CD4-positive, alpha-beta memory T cell (primary cell): ENCODE data around the gene VPS37C. TPM values are rescaled to one million over a fixed set of nuclear protein-coding genes. Genes with fewer than 3 reads are reported as not detected.

Experiments
- CTCF ChIA-PET: fragments of 350-600 bp; sonication (Branson Sonifier 250); formaldehyde crosslinking; loops from one replicate; lab custom pipeline; 2021; ENCODE audit warnings: inconsistent platforms; ENCODE audit not compliant: partially characterized antibody; lab: Charles Lee
- POLR2A ChIA-PET: fragments of 350-600 bp; sonication (Branson Sonifier 250); formaldehyde crosslinking; loops from one replicate; lab custom pipeline; 2021; ENCODE audit not compliant: partially characterized antibody; lab: Charles Lee
- DNase-seq, 5 donors: peaks; one replicate each; pipeline versions ENCODE4 v3.0.0 to v3.0.0-alpha.2; 2020 to 2022; ENCODE audit warnings: mixed read lengths in 1 of 5
- H3K27ac ChIP-seq: one replicate; pipeline ENCODE4 v1.7.0; 2013; ENCODE audit warnings: low read depth, low read length
- H3K27me3 ChIP-seq: 2 replicates; pipeline ENCODE4 v1.7.0; 2013; ENCODE audit warnings: mild to moderate bottlenecking, low read length, moderate library complexity; ENCODE audit not compliant: insufficient read depth
- H3K36me3 ChIP-seq: 2 replicates; pipeline ENCODE4 v1.7.0; 2013; ENCODE audit warnings: mild to moderate bottlenecking, low read length, moderate library complexity; ENCODE audit not compliant: insufficient read depth
- H3K4me1 ChIP-seq: 2 replicates; pipeline ENCODE4 v1.7.0; 2013; ENCODE audit warnings: mild to moderate bottlenecking, low read length, moderate library complexity; ENCODE audit not compliant: insufficient read depth
- H3K4me3 ChIP-seq, 2 donors: one replicate each; pipeline ENCODE4 v1.7.0; 2013; ENCODE audit warnings: low read length in 2 of 2, mild to moderate bottlenecking in 1 of 2
- H3K9me3 ChIP-seq, 2 donors: one replicate each; pipeline ENCODE4 v1.7.0; 2013; ENCODE audit warnings: low read length in 2 of 2, control low read depth in 1 of 2; ENCODE audit not compliant: control insufficient read depth in 1 of 2
- H3K27ac Mint-ChIP-seq, 7 donors: one replicate each; pipeline ENCODE4 v1.8.0; 2020 to 2021; ENCODE audit warnings: mixed read lengths in 7 of 7, mild to moderate bottlenecking in 6 of 7, inconsistent platforms in 3 of 7, moderate library complexity in 3 of 7
- H3K27me3 Mint-ChIP-seq, 2 donors: one replicate each; pipeline ENCODE4 v1.8.0; 2020 to 2021; ENCODE audit warnings: mixed read lengths in 2 of 2
- H3K36me3 Mint-ChIP-seq, 2 donors: one replicate each; pipeline ENCODE4 v1.8.0; 2020 to 2021; ENCODE audit warnings: mixed read lengths in 2 of 2, inconsistent platforms in 1 of 2, mild to moderate bottlenecking in 1 of 2
- H3K4me1 Mint-ChIP-seq, 4 donors: one replicate each; pipeline ENCODE4 v1.8.0; 2020 to 2021; ENCODE audit warnings: mixed read lengths in 4 of 4, mild to moderate bottlenecking in 1 of 4
- H3K4me3 Mint-ChIP-seq, 8 donors: one replicate each; pipeline ENCODE4 v1.8.0; 2020 to 2021; ENCODE audit warnings: mixed read lengths in 8 of 8, mild to moderate bottlenecking in 7 of 8, moderate library complexity in 6 of 8, inconsistent platforms in 3 of 8
- H3K9me3 Mint-ChIP-seq, 8 donors: one replicate each; pipeline ENCODE4 v1.8.0; 2020 to 2021; ENCODE audit warnings: mixed read lengths in 8 of 8, mild to moderate bottlenecking in 5 of 8, inconsistent platforms in 3 of 8, moderate library complexity in 1 of 8
- intact Hi-C: fragments of 100-400 bp; cut with micrococcal nuclease; formaldehyde crosslinking; loops from one replicate; pipeline ENCODE4 v1.15.1; 2023
- polyA plus RNA-seq, 2 donors: library from polyadenylated mRNA; unstranded; fragments of 300-500 nt; fragmentation: Illumina TruSeq; gene quantifications; one replicate each; pipeline ENCODE4 v1.2.3, GENCODE V29; 2021
- total RNA-seq, 2 experiments: library from RNA; stranded (reverse); gene quantifications; one replicate each; pipeline ENCODE4 v1.2.3, GENCODE V29; 2021

VPS37C gene
- total and polyA plus RNA-seq, 4 experiments from 2014 or later, result 0.25 to 7.9 (median 4.1) TPM

DNA sequence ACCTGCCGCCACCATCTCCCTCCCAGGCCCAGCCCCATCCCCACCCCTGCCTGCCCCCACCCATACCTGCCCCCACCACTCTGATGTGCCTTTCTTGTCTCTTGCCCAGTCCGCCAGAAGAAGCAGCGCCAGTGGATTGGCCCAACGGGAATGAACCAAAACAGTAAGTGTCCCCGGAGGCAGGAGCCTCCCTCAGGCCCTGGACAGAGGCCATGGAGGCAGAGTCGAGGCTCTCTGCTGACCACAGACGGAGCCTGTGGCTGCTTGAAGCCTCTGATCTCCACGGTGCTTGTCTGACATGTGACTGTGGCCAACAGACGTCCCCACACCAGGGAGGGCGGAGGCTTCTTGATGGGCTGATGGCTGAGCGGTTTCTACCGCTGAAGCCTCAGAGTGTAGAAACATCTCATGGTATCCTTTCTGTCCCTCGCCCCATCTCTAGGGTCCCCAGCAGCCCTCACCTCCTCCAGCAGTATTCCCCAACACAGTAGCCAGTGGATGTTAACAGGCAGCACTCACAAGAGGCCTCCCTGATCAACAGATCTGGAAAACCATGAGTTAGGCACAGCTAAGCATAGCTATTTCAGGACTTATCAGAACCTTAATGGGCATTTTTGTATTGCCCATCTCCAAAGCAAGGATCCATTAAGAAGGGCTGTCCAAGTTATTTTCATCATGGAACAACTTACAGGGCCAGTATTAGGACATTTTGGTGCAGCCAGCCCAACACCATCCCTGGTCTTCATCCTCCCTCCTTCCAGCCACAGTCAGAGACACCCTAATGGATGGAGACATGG is 37.3 kb downstream of the VPS37C start:
- Histone ChIP-seq H3K27ac (no peak overlapping the region), H3K4me3 (no peak overlapping the region), H3K36me3 (peaks cover 74% of the 10 kb centered on the region), H3K4me1 (peaks cover 38% of the 10 kb centered on the region), H3K9me3 (no peaks in the 10 kb centered on the region), H3K27me3 (no peaks in the 10 kb centered on the region)
- POLR2A ChIA-PET, result interaction anchor here (0.9 to 1.0 kb wide), 2 partner anchors 12 to 14 kb away, joined by 4 to 5 read pairs; no protein-coding TSS in a partner anchor
- Mint-ChIP-seq H3K27ac (peak overlapping the region; percentile 51 to 82 (median 72)), H3K27me3 (no peaks in the 10 kb centered on the region), H3K4me3 (peak overlapping the region in 2 of 8 donors; percentile 17 to 52), H3K36me3 (peaks cover 64 to 87% of the 10 kb centered on the region in 2 donors), H3K9me3 (no peaks in the 10 kb centered on the region), H3K4me1 (peaks cover 25 to 65% (median 39%) of the 10 kb centered on the region in 4 donors)
- intact Hi-C loops, result no loop called here
- CTCF ChIA-PET, result no interaction called here
- DNase-seq, result no peak

DNA sequence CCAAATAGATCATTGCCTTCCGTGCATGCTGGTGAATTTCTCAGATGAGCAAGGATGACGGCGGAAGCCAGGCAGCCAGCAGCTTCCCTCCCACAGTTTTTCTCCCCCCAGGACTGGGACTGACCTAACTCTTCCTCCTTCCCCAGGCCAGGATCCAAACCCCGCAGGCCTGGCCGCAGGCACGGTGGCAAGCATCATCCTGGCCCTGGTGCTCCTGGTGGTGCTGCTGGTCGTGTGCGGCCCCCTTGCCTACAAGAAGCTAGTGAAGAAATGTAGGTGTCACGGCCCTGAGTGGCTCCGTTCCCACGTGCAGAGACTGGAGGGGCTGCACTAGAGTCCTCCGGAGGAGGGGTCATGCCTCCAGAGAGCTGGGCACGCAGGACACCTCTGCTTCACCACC is 38.5 kb downstream of the VPS37C start:
- intact Hi-C loops, result no loop called here
- POLR2A ChIA-PET, result interaction anchor here (1.0 to 4.3 kb wide), 3 partner anchors 11 to 118 kb away, joined by 3 to 42 read pairs (median 11); no protein-coding TSS in a partner anchor
- Histone ChIP-seq H3K4me1 (peaks cover 47% of the 10 kb centered on the region), H3K27ac (no peak overlapping the region), H3K36me3 (peaks cover 86% of the 10 kb centered on the region), H3K9me3 (no peaks in the 10 kb centered on the region), H3K27me3 (no peaks in the 10 kb centered on the region), H3K4me3 (no peak overlapping the region)
- Mint-ChIP-seq H3K27ac (peak overlapping the region; percentile 42 to 89 (median 84)), H3K36me3 (peaks cover 64 to 91% of the 10 kb centered on the region in 2 donors), H3K4me1 (peaks cover 28 to 64% (median 39%) of the 10 kb centered on the region in 4 donors), H3K27me3 (no peaks in the 10 kb centered on the region), H3K9me3 (no peaks in the 10 kb centered on the region), H3K4me3 (no peak overlapping the region)
- CTCF ChIA-PET, result interaction anchor here (0.9 kb wide), 1 partner anchor 9 kb away, joined by 5 read pairs; no protein-coding TSS in a partner anchor
- DNase-seq, result no peak

DNA sequence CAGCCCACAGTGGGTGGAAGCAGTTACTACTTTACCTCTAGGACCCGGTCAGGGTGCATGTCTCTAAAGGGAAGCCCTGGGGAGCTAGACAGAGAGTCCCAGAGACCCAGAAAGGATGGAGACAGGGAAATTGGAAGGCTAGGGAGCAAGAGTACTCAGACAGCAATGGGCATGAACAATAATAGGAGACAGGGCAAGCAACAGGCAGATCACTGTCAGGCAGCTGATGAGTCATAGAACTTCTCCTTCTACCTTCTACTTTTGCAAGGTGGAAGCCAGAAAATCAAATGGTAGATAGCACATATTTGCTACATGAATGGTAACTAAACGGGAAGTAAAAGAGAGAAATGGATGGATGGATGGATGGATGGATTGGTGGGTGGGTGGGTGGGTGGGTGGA is 39.3 kb downstream of the VPS37C start:
- Mint-ChIP-seq H3K4me3 (no peak overlapping the region), H3K27ac (peak overlapping the region; percentile 57 to 99 (median 88)), H3K27me3 (no peaks in the 10 kb centered on the region), H3K4me1 (peaks cover 31 to 64% (median 40%) of the 10 kb centered on the region in 4 donors), H3K9me3 (no peaks in the 10 kb centered on the region), H3K36me3 (peaks cover 60 to 88% of the 10 kb centered on the region in 2 donors)
- Histone ChIP-seq H3K4me1 (peaks cover 51% of the 10 kb centered on the region), H3K27ac (peak overlapping the region; percentile 70), H3K4me3 (no peak overlapping the region), H3K36me3 (peaks cover 85% of the 10 kb centered on the region), H3K9me3 (no peaks in the 10 kb centered on the region), H3K27me3 (no peaks in the 10 kb centered on the region)
- intact Hi-C loops, result no loop called here
- POLR2A ChIA-PET, result interaction anchor here (0.6 to 4.6 kb wide), 7 partner anchors 10 to 79 kb away, joined by 3 to 42 read pairs (median 3); partner anchors contain the start of gene CD5
- DNase-seq, result no peak
- CTCF ChIA-PET, result interaction anchor here (0.7 to 0.9 kb wide), 2 partner anchors 8 to 9 kb away, joined by 3 to 5 read pairs; no protein-coding TSS in a partner anchor

DNA sequence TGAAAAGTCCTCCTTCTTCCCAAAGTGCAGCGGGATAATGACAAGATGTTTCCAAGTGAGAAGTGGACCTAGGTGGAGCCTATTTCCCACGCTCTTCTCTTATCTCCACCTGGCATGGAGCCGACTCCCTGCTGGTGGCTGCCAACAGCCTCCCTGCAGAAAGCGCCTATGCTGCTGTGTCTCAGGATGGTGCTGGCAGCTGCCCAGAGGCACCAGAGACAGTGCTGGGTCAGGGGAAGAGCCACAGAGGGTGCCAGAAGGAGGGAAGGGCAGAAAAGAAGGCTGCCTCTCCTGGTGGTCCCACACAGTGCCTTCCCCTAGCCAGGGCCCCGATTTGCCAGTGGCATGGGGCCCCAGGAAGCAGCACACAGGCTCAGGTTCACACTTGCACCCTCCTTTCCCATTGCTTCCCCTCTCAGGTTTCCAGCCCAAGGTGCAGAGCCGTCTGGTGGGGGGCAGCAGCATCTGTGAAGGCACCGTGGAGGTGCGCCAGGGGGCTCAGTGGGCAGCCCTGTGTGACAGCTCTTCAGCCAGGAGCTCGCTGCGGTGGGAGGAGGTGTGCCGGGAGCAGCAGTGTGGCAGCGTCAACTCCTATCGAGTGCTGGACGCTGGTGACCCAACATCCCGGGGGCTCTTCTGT is 39.9 kb downstream of the VPS37C start:
- peak overlapping the region; percentile 65 to 83 (median 77) for H3K4me3 Mint-ChIP-seq
- POLR2A ChIA-PET, result interaction anchor here (0.6 to 4.6 kb wide), 21 partner anchors 8 to 208 kb away, joined by 3 to 42 read pairs (median 3); partner anchors contain the start of genes CD5 and TMEM109
- H3K36me3 Mint-ChIP-seq, result peaks cover 61 to 88% of the 10 kb centered on the region in 2 donors
- Histone ChIP-seq H3K27me3 (no peaks in the 10 kb centered on the region), H3K36me3 (peaks cover 85% of the 10 kb centered on the region), H3K9me3 (no peaks in the 10 kb centered on the region), H3K4me3 (no peak overlapping the region), H3K4me1 (peaks cover 57% of the 10 kb centered on the region), H3K27ac (peak overlapping the region; percentile 70)
- CTCF ChIA-PET, result interaction anchor here (0.7 to 1.5 kb wide), 4 partner anchors 8 to 34 kb away, joined by 3 to 8 read pairs (median 4); no protein-coding TSS in a partner anchor
- H3K27ac Mint-ChIP-seq, result peak overlapping the region; percentile 95 to 99 (median 98)
- H3K27me3 Mint-ChIP-seq, result no peaks in the 10 kb centered on the region
- intact Hi-C loops, result no loop called here
- H3K4me1 Mint-ChIP-seq, result peaks cover 37 to 62% (median 46%) of the 10 kb centered on the region in 4 donors
- no peak for DNase-seq
- H3K9me3 Mint-ChIP-seq, result peaks cover 0 to 2% (median 0%) of the 10 kb centered on the region in 8 donors

DNA sequence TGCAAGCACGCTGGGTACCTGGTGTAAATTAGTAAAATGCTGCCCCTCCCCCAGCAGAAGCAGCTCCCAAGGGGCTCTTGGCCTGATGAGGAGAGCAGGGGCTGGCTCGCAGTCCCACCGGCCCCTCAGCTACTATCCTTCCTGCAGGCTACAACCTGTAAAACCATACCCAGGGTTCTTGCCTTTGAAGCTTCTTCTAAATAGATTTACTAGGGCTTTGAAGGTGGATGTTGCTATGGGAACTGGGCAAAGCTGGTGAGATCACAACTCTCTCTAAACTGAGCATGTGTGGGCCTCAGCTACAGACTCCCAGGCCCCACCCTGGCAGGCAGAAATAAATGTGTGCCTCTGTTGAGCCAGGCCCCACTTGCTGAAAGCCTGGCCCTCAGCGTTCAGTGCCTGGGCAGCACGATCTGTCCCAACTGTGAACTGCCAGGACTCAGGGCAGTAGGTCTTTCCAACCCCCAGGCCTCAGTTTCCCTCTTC is 40.5 kb downstream of the VPS37C start:
- CTCF ChIA-PET, result interaction anchor here (0.7 to 1.5 kb wide), 5 partner anchors 8 to 151 kb away, joined by 3 to 8 read pairs (median 3); no protein-coding TSS in a partner anchor
- intact Hi-C loops, result no loop called here
- Histone ChIP-seq H3K4me3 (peak overlapping the region in 1 of 2 donors; percentile 10), H3K27ac (peak overlapping the region; percentile 70), H3K4me1 (peaks cover 63% of the 10 kb centered on the region), H3K9me3 (no peaks in the 10 kb centered on the region), H3K27me3 (no peaks in the 10 kb centered on the region), H3K36me3 (peaks cover 85% of the 10 kb centered on the region)
- DNase-seq, result peak; percentile 74 to 85 (median 78)
- Mint-ChIP-seq H3K27ac (peak overlapping the region; percentile 95 to 99 (median 98)), H3K9me3 (peaks cover 0 to 2% (median 0%) of the 10 kb centered on the region in 8 donors), H3K4me1 (peaks cover 41 to 56% (median 50%) of the 10 kb centered on the region in 4 donors), H3K36me3 (peaks cover 61 to 88% of the 10 kb centered on the region in 2 donors), H3K4me3 (peak overlapping the region; percentile 65 to 83 (median 77)), H3K27me3 (no peaks in the 10 kb centered on the region)
- POLR2A ChIA-PET, result interaction anchor here (0.8 to 4.6 kb wide), 22 partner anchors 8 to 207 kb away, joined by 3 to 42 read pairs (median 4); partner anchors contain the start of genes CD5 and TMEM109

DNA sequence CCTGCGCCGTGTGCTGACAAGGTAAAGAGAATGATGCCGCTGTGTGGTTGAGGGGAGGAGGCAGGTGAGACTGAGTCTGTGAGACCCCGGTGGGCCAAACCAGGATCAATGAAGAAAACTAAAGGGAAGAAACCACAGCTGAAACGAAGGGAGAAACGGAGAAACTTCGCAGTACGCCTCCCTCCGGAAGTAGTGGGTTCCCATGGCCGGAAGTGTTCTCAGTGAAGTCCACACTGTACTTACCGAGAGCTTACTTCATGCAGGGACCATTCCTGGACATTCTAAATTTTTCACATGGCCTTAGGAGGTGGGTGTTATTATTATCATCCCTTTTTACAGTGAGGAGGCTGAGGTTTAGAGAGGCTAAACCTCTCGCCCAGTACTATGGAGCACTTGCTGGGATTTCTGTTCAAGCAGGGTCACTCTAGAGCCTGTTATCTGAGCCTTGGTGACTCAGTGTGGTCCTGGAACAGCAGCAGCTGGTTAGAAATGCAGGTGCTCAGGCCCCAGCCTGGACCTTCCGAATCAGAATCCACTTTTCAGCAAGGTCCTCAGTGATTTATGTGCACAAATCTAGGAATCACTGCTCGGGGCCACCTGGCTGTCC is 41.0 kb downstream of the VPS37C start:
- Histone ChIP-seq H3K27ac (peak overlapping the region; percentile 70), H3K4me1 (peaks cover 68% of the 10 kb centered on the region), H3K9me3 (no peaks in the 10 kb centered on the region), H3K27me3 (no peaks in the 10 kb centered on the region), H3K36me3 (peaks cover 85% of the 10 kb centered on the region), H3K4me3 (peak overlapping the region in 1 of 2 donors; percentile 10)
- Mint-ChIP-seq H3K27ac (peak overlapping the region; percentile 95 to 99 (median 98)), H3K27me3 (no peaks in the 10 kb centered on the region), H3K4me1 (peaks cover 46 to 58% (median 53%) of the 10 kb centered on the region in 4 donors), H3K4me3 (peak overlapping the region; percentile 65 to 83 (median 77)), H3K36me3 (peaks cover 65 to 89% of the 10 kb centered on the region in 2 donors), H3K9me3 (peaks cover 0 to 2% (median 0%) of the 10 kb centered on the region in 8 donors)
- intact Hi-C loops, result no loop called here
- POLR2A ChIA-PET, result interaction anchor here (0.8 to 4.6 kb wide), 22 partner anchors 9 to 207 kb away, joined by 3 to 42 read pairs (median 4); partner anchors contain the start of genes CD5 and TMEM109
- CTCF ChIA-PET, result interaction anchor here (0.7 to 1.6 kb wide), 5 partner anchors 9 to 150 kb away, joined by 3 to 8 read pairs (median 4); no protein-coding TSS in a partner anchor
- DNase-seq, result no peak
